Suprapubic skin (tissue), 4 donors: ENCODE results near the gene FDPS. TPM values are rescaled to one million over a fixed set of nuclear protein-coding genes. Genes with fewer than 3 reads are reported as not detected.

Experiments
- DNase-seq, 2 donors: peaks; one replicate each; pipeline ENCODE4 v3.0.0-alpha.2; 2019; ENCODE audit warnings: low spot score in 2 of 2
- H3K27ac ChIP-seq: fragments of 200-600 bp; sonication (generic); one replicate; pipeline ENCODE4 v1.5.1; 2019
- H3K27me3 ChIP-seq: fragments of 200-600 bp; sonication (generic); one replicate; pipeline ENCODE4 v1.5.1; 2019
- H3K36me3 ChIP-seq: fragments of 200-600 bp; sonication (generic); one replicate; pipeline ENCODE4 v1.5.1; 2019
- H3K4me1 ChIP-seq: fragments of 200-600 bp; sonication (generic); one replicate; pipeline ENCODE4 v1.5.1; 2019
- H3K4me3 ChIP-seq: fragments of 200-600 bp; sonication (generic); one replicate; pipeline ENCODE4 v1.5.1; 2019; ENCODE audit warnings: mild to moderate bottlenecking
- H3K9me3 ChIP-seq: fragments of 200-600 bp; sonication (generic); one replicate; pipeline ENCODE4 v1.5.1; 2019
- CTCF ChIP-seq, 2 donors: fragments of 200-600 bp in 1 of 2; fragments of 450-650 bp in 1 of 2; sonication (generic) in 1 of 2; IDR thresholded peaks; one replicate each; pipeline ENCODE4 v1.5.1; 2016 to 2019; ENCODE audit warnings: antibody characterized with exemption in 2 of 2, mild to moderate bottlenecking in 1 of 2, moderate library complexity in 1 of 2
- EP300 ChIP-seq: sonication (generic); formaldehyde crosslinking; IDR thresholded peaks from one replicate; pipeline ENCODE4 v1.6.1; 2017; ENCODE audit warnings: antibody characterized with exemption
- POLR2A ChIP-seq, 2 donors: fragments of 450-650 bp; IDR thresholded peaks; one replicate each; pipeline ENCODE4 v1.6.1; 2017; ENCODE audit warnings: antibody characterized with exemption in 2 of 2, mild to moderate bottlenecking in 2 of 2, moderate library complexity in 2 of 2
- POLR2AphosphoS5 ChIP-seq, 3 donors: sonication (generic); formaldehyde crosslinking; IDR thresholded peaks; one replicate each; pipeline ENCODE4 v1.6.1; 2017; ENCODE audit warnings: antibody characterized with exemption in 3 of 3
- WGBS: methylation state at CpG from one replicate; pipeline ENCODE4 v1.1.5; 2018; 5-methylcytosine and 5-hydroxymethylcytosine counted together
- total RNA-seq, 4 donors: library from RNA; depleted of rRNA; stranded (reverse); fragments of >200 nt; gene quantifications; one replicate each; pipeline ENCODE4 v1.1.0, GENCODE V29; 2016

The FDPS gene
- total RNA-seq, 4 donors from 2014 or later: 110 to 194 (median 147) TPM

- H3K4me3 ChIP-seq: no peak overlapping the region
- H3K27ac ChIP-seq: no peak overlapping the region
- TF ChIP-seq CTCF (IDR thresholded peaks at IDR 0.05) (no peak), EP300 (no peak), POLR2A (IDR thresholded peaks at IDR 0.05) (no peak), POLR2AphosphoS5 (IDR thresholded peaks at IDR 0.05) (no peak)
- no peaks in the 10 kb centered on the region for H3K27me3 ChIP-seq
- no peaks in the 10 kb centered on the region for H3K36me3 ChIP-seq
- DNase-seq: no peak
- H3K4me1 ChIP-seq: peaks cover 19% of the 10 kb centered on the region
- 47% methylated on average over 6 of the region's 6 CpGs for WGBS
- no peaks in the 10 kb centered on the region for H3K9me3 ChIP-seq
These were observed 1.4 kb upstream of the FDPS start for GRCh38 chr1:155307247-155307740.

- no peaks in the 10 kb centered on the region for H3K36me3 ChIP-seq
- peaks cover 19% of the 10 kb centered on the region for H3K4me1 ChIP-seq
- WGBS: 11% methylated on average over 11 of the region's 11 CpGs
- H3K27me3 ChIP-seq: no peaks in the 10 kb centered on the region
- DNase-seq: no peak
- TF ChIP-seq POLR2A (IDR thresholded peaks at IDR 0.05): no peak
- TF ChIP-seq CTCF (IDR thresholded peaks at IDR 0.05): no peak
- no peak for TF ChIP-seq POLR2AphosphoS5 (IDR thresholded peaks at IDR 0.05)
- TF ChIP-seq EP300: no peak
- no peaks in the 10 kb centered on the region for H3K9me3 ChIP-seq
- H3K4me3 ChIP-seq: peak overlapping the region; percentile 87
- peak overlapping the region; percentile 88 for H3K27ac ChIP-seq
These were observed 856 bp downstream of the FDPS start for GRCh38 chr1:155309423-155310021.

- no peaks in the 10 kb centered on the region for H3K27me3 ChIP-seq
- DNase-seq: no peak
- no peaks in the 10 kb centered on the region for H3K9me3 ChIP-seq
- no peak overlapping the region for H3K27ac ChIP-seq
- no peak overlapping the region for H3K4me3 ChIP-seq
- no peak for TF ChIP-seq CTCF (IDR thresholded peaks at IDR 0.05)
- no peak for TF ChIP-seq POLR2A (IDR thresholded peaks at IDR 0.05)
- TF ChIP-seq EP300: no peak
- no peak for TF ChIP-seq POLR2AphosphoS5 (IDR thresholded peaks at IDR 0.05)
- H3K36me3 ChIP-seq: peaks cover 2% of the 10 kb centered on the region
- peaks cover 16% of the 10 kb centered on the region for H3K4me1 ChIP-seq
- WGBS: 50% methylated on average over 8 of the region's 8 CpGs
These were observed 4.6 kb downstream of the FDPS start for GRCh38 chr1:155313261-155313660.

GRCh38 chr1:155316922-155317321 lies 8.3 kb downstream of the FDPS start:
- peaks cover 10% of the 10 kb centered on the region for H3K36me3 ChIP-seq
- 86% methylated on average over 3 of the region's 3 CpGs for WGBS

More at GRCh38 chr1:155316922-155317321, 8.3 kb downstream of the FDPS start:
- H3K4me1 ChIP-seq: peaks cover 21% of the 10 kb centered on the region
- DNase-seq: no peak
- TF ChIP-seq POLR2A (IDR thresholded peaks at IDR 0.05) (no peak), EP300 (no peak), CTCF (IDR thresholded peaks at IDR 0.05) (no peak), POLR2AphosphoS5 (IDR thresholded peaks at IDR 0.05) (no peak)
- no peak overlapping the region for H3K27ac ChIP-seq
- no peaks in the 10 kb centered on the region for H3K27me3 ChIP-seq
- H3K9me3 ChIP-seq: no peaks in the 10 kb centered on the region
- no peak overlapping the region for H3K4me3 ChIP-seq
